Urinary bladder (tissue), 4 donors: ENCODE measurements around the gene MLF2. TPM values are rescaled to one million over a fixed set of nuclear protein-coding genes. Genes with fewer than 3 reads are reported as not detected.
"Not testable (repeated sequence)": the region's sequence is repeated elsewhere in the genome, so short reads cannot be mapped to it uniquely, and the experiment has no call there.

Experiments
- DNase-seq: peaks from one replicate; pipeline ENCODE4 v3.0.0-alpha.2; 2015; ENCODE audit errors: extremely low spot score
- H3K27ac ChIP-seq: one replicate; pipeline ENCODE4 v1.5.1; 2013; ENCODE audit warnings: low read depth, mild to moderate bottlenecking, moderate library complexity
- H3K36me3 ChIP-seq: one replicate; pipeline ENCODE4 v1.6.1; 2013; ENCODE audit warnings: mild to moderate bottlenecking, moderate library complexity; ENCODE audit not compliant: insufficient read depth
- H3K4me1 ChIP-seq: one replicate; pipeline ENCODE4 v1.6.1; 2013; ENCODE audit warnings: mild to moderate bottlenecking, moderate library complexity; ENCODE audit not compliant: insufficient read depth
- H3K4me3 ChIP-seq: one replicate; pipeline ENCODE4 v1.5.1; 2013; ENCODE audit warnings: low read depth, low read length
- WGBS: extraction: QIAGEN DNeasy Blood & Tissue Kit; methylation state at CpG from one replicate; pipeline ENCODE4 v1.1.7; 2013; 5-methylcytosine and 5-hydroxymethylcytosine counted together
- polyA plus RNA-seq: library from polyadenylated mRNA; stranded (reverse); fragments of 200-250 nt; gene quantifications from one replicate; pipeline ENCODE4 v1.2.3, GENCODE V29; 2013
- total RNA-seq: library from RNA; depleted of rRNA; stranded (reverse); fragments of >200 nt; gene quantifications from one replicate; pipeline ENCODE4 v1.2.3, GENCODE V29; 2014
- donor health status: healthy with polysubstance abuse.
- donor health status: healthy.

Gene MLF2
- total and polyA plus RNA-seq, 2 donors = 51.0 to 240 TPM

- Histone ChIP-seq H3K4me1 (no peaks in the 10 kb centered on the region), H3K36me3 (peaks cover 3% of the 10 kb centered on the region), H3K4me3 (no peak overlapping the region), H3K27ac (no peak overlapping the region)
- WGBS = 69% methylated on average over 13 of the region's 13 CpGs
- DNase-seq = no peak
Measured at GRCh38 chr12:6745741-6746525, 7.0 kb downstream of the MLF2 start.

GRCh38 chr12:6743300-6743699, 9.6 kb downstream of the MLF2 start:
- DNase-seq, H3K36me3 ChIP-seq, H3K4me3 ChIP-seq, H3K27ac ChIP-seq, H3K4me1 ChIP-seq: not testable (repeated sequence)
- WGBS = 70% methylated on average over 7 of the region's 7 CpGs

GRCh38 chr12:6742834-6743233, 10.1 kb downstream of the MLF2 start:
- Histone ChIP-seq H3K4me1 (no peaks in the 10 kb centered on the region), H3K4me3 (no peak overlapping the region), H3K27ac (no peak overlapping the region), H3K36me3 (no peaks in the 10 kb centered on the region)
- no peak for DNase-seq
- 75% methylated on average over 3 of the region's 3 CpGs for WGBS

- not testable (repeated sequence) for H3K4me3 ChIP-seq, H3K27ac ChIP-seq, H3K4me1 ChIP-seq, H3K36me3 ChIP-seq, DNase-seq
- WGBS = 77% methylated on average over 12 of the region's 12 CpGs
Measured at GRCh38 chr12:6742080-6742479, 10.9 kb downstream of the MLF2 start.

GRCh38 chr12:6736754-6737153, 16.2 kb downstream of the MLF2 start:
- WGBS = 95% methylated on average over 5 of the region's 5 CpGs
- Histone ChIP-seq H3K36me3 (no peaks in the 10 kb centered on the region), H3K4me1 (no peaks in the 10 kb centered on the region), H3K4me3 (no peak overlapping the region), H3K27ac (no peak overlapping the region)
- DNase-seq = no peak

- Histone ChIP-seq H3K4me1 (no peaks in the 10 kb centered on the region), H3K36me3 (no peaks in the 10 kb centered on the region), H3K27ac (no peak overlapping the region), H3K4me3 (no peak overlapping the region)
- peak; percentile 77 for DNase-seq
- 31% methylated on average over 8 of the region's 8 CpGs for whole genome bisulfite sequencing
Measured at GRCh38 chr12:6735448-6736191, 17.3 kb downstream of the MLF2 start.

- Histone ChIP-seq H3K4me3 (no peak overlapping the region), H3K4me1 (no peaks in the 10 kb centered on the region), H3K27ac (no peak overlapping the region), H3K36me3 (no peaks in the 10 kb centered on the region)
- 78% methylated on average over 10 of the region's 10 CpGs for WGBS
- DNase-seq = no peak
Measured at GRCh38 chr12:6734506-6735387, 18.2 kb downstream of the MLF2 start.

- no peaks in the 10 kb centered on the region for H3K36me3 ChIP-seq
- no peak for DNase-seq
- 94% methylated on average over 8 of the region's 8 CpGs for WGBS
Measured at GRCh38 chr12:6730169-6730568, 22.8 kb downstream of the MLF2 start.

GRCh38 chr12:6729186-6729585, 23.8 kb downstream of the MLF2 start:
- no peak overlapping the region for H3K4me3 ChIP-seq
- WGBS = 95% methylated on average over 18 of the region's 18 CpGs
- no peak for DNase-seq
- H3K27ac ChIP-seq = no peak overlapping the region
- no peaks in the 10 kb centered on the region for H3K36me3 ChIP-seq
- no peaks in the 10 kb centered on the region for H3K4me1 ChIP-seq

More at GRCh38 chr12:6730169-6730568, 22.8 kb downstream of the MLF2 start:
- no peaks in the 10 kb centered on the region for H3K4me1 ChIP-seq
- H3K4me3 ChIP-seq = no peak overlapping the region
- H3K27ac ChIP-seq = no peak overlapping the region

GRCh38 chr12:6725350-6725749, 27.6 kb downstream of the MLF2 start:
- Histone ChIP-seq H3K4me1 (no peaks in the 10 kb centered on the region), H3K36me3 (no peaks in the 10 kb centered on the region), H3K4me3 (no peak overlapping the region), H3K27ac (no peak overlapping the region)
- 92% methylated on average over 7 of the region's 7 CpGs for WGBS
- DNase-seq = no peak

- Histone ChIP-seq H3K4me3 (peak overlapping the region; percentile 57), H3K27ac (peak overlapping the region; percentile 70), H3K36me3 (no peaks in the 10 kb centered on the region), H3K4me1 (no peaks in the 10 kb centered on the region)
- DNase-seq = no peak
- 15% methylated on average over 10 of the region's 10 CpGs for WGBS
Measured at GRCh38 chr12:6724409-6724797, 28.5 kb downstream of the MLF2 start.

- under 1% methylated on average over 49 of the region's 49 CpGs for WGBS
- peak within 1 kb of the TSS; percentile 57 for H3K4me3 ChIP-seq
- no peaks in the 10 kb centered on the region for H3K36me3 ChIP-seq
- H3K27ac ChIP-seq = peak within 1 kb of the TSS; percentile 75
- peak; percentile 96 for DNase-seq
- no peaks in the 10 kb centered on the region for H3K4me1 ChIP-seq
Measured at GRCh38 chr12:6723607-6724408, 29.1 kb downstream of the MLF2 start, which contains the start of gene COPS7A. COPS7A (plus strand) TSS chr12:6724046; CDS start chr12:6724657, 611 bp downstream.

GRCh38 chr12:6722863-6723262, 30.1 kb downstream of the MLF2 start:
- H3K36me3 ChIP-seq = peaks cover 2% of the 10 kb centered on the region
- H3K4me3 ChIP-seq = no peak overlapping the region
- WGBS = 77% methylated on average over 3 of the region's 3 CpGs
- DNase-seq = no peak
- H3K27ac ChIP-seq = no peak overlapping the region
- no peaks in the 10 kb centered on the region for H3K4me1 ChIP-seq
